HEK293 (cell line): Measurements from ENCODE around the gene RPL6.
A peak's percentile ranks its signal among the peaks of the same experiment; 100 is the strongest.
"Not testable (repeated sequence)": the region's sequence is repeated elsewhere in the genome, so short reads cannot be mapped to it uniquely, and the experiment has no call there.

Experiments
- CTCF ChIA-PET: fragments of 350-600 bp; formaldehyde crosslinking; extraction: SDS; loops from one replicate; lab custom pipeline; 2021; ENCODE audit warnings: antibody characterized with exemption; lab: Yijun Ruan, JAX
- POLR2A ChIA-PET: fragments of 300-600 bp; formaldehyde crosslinking; extraction: SDS; loops from one replicate; lab custom pipeline; 2020; ENCODE audit warnings: antibody characterized with exemption, inconsistent platforms; lab: Yijun Ruan, JAX
- H3K27ac ChIP-seq: fragments of 200-500 bp; sonication (Bioruptor generic); 2 replicates; pipeline ENCODE4 v1.5.1; 2014; ENCODE audit warnings: low read depth, low read length, control low read depth, inconsistent platforms; ENCODE audit errors: extremely low read depth
- H3K36me3 ChIP-seq, 2 experiments: fragments of 200-500 bp in 1 of 2; sonication (Bioruptor generic) in 1 of 2; 1 replicate in 1 of 2; 2 replicates in 1 of 2; pipeline ENCODE4 v1.5.1; 2014 to 2017; ENCODE audit warnings: inconsistent platforms in 2 of 2, low read length in 2 of 2; ENCODE audit not compliant: control insufficient read depth in 2 of 2, insufficient read depth in 1 of 2
- H3K4me1 ChIP-seq: fragments of 200-500 bp; sonication (Bioruptor generic); 2 replicates; pipeline ENCODE4 v1.5.1; 2014; ENCODE audit warnings: mild to moderate bottlenecking, low read length, inconsistent platforms; ENCODE audit not compliant: control insufficient read depth, insufficient read depth
- H3K4me3 ChIP-seq: 2 replicates; pipeline ENCODE4 v1.5.1; 2011; ENCODE audit warnings: low read depth, mild to moderate bottlenecking, control low read depth, low read length, moderate library complexity
- H3K9me3 ChIP-seq: fragments of 200-500 bp; sonication (Bioruptor generic); 2 replicates; pipeline ENCODE4 v1.5.1; 2014; ENCODE audit warnings: low read depth, low read length, inconsistent platforms; ENCODE audit not compliant: control insufficient read depth, insufficient read depth
- BCL11A ChIP-seq: fragments of 450-650 bp; formaldehyde crosslinking; IDR thresholded peaks from 2 replicates; pipeline ENCODE4 v1.5.1; 2016; ENCODE audit warnings: low read depth, missing biosample characterization, missing genetic modification characterization
- HOXA7 ChIP-seq: sonication (generic); formaldehyde crosslinking; IDR thresholded peaks from 2 replicates; pipeline ENCODE4 v1.8.1; 2022; ENCODE audit warnings: missing genetic modification reagents, borderline replicate concordance
- HOXD13 ChIP-seq: sonication (generic); formaldehyde crosslinking; IDR thresholded peaks from 2 replicates; pipeline ENCODE4 v1.8.0; 2022; ENCODE audit warnings: missing genetic modification reagents, borderline replicate concordance
- KLF10 ChIP-seq: fragments of 450-650 bp; IDR thresholded peaks from 2 replicates; pipeline ENCODE4 v1.5.1; 2018; ENCODE audit warnings: missing biosample characterization, mild to moderate bottlenecking, missing genetic modification characterization
- KLF7 ChIP-seq: fragments of 450-650 bp; formaldehyde crosslinking; IDR thresholded peaks from 2 replicates; pipeline ENCODE4 v1.5.1; 2016; ENCODE audit warnings: missing biosample characterization, missing genetic modification characterization, borderline replicate concordance
- KLF8 ChIP-seq: fragments of 450-650 bp; formaldehyde crosslinking; IDR thresholded peaks from 2 replicates; pipeline ENCODE4 v1.5.1; 2016; ENCODE audit warnings: missing biosample characterization, missing genetic modification characterization
- PRDM1 ChIP-seq: fragments of 450-650 bp; formaldehyde crosslinking; IDR thresholded peaks from 2 replicates; pipeline ENCODE4; 2016; ENCODE audit warnings: missing biosample characterization, missing genetic modification characterization
- ZBTB17 ChIP-seq: fragments of 450-650 bp; formaldehyde crosslinking; IDR thresholded peaks from 2 replicates; pipeline ENCODE4 v1.5.1; 2016; ENCODE audit warnings: missing biosample characterization, missing genetic modification characterization
- ZBTB20 ChIP-seq: fragments of 450-650 bp; formaldehyde crosslinking; IDR thresholded peaks from 2 replicates; pipeline ENCODE4 v1.5.1; 2016; ENCODE audit warnings: missing biosample characterization, missing genetic modification characterization
- ZNF37A ChIP-seq: fragments of 450-650 bp; IDR thresholded peaks from 2 replicates; pipeline ENCODE4 v1.5.1; 2018; ENCODE audit warnings: missing biosample characterization, missing genetic modification characterization
- ZNF391 ChIP-seq: fragments of 450-650 bp; formaldehyde crosslinking; IDR thresholded peaks from 2 replicates; pipeline ENCODE4 v1.5.1; 2016; ENCODE audit warnings: low read depth, missing biosample characterization, missing genetic modification characterization, borderline replicate concordance
- ZNF416 ChIP-seq: fragments of 450-650 bp; formaldehyde crosslinking; IDR thresholded peaks from 2 replicates; pipeline ENCODE4 v1.5.1; 2016; ENCODE audit warnings: missing biosample characterization, missing genetic modification characterization
- ZNF48 ChIP-seq: fragments of 450-650 bp; formaldehyde crosslinking; IDR thresholded peaks from 2 replicates; pipeline ENCODE4 v1.5.1; 2016; ENCODE audit warnings: missing biosample characterization, missing genetic modification characterization
- ZNF549 ChIP-seq: fragments of 450-650 bp; IDR thresholded peaks from 2 replicates; pipeline ENCODE4 v1.5.1; 2018; ENCODE audit warnings: missing biosample characterization, missing genetic modification characterization, mild to moderate bottlenecking, inconsistent platforms, moderate library complexity
- ZNF658 ChIP-seq: fragments of 450-650 bp; formaldehyde crosslinking; IDR thresholded peaks from 2 replicates; pipeline ENCODE4; 2016; ENCODE audit warnings: missing biosample characterization, missing genetic modification characterization
- ZNF664 ChIP-seq: fragments of 450-650 bp; formaldehyde crosslinking; IDR thresholded peaks from 2 replicates; pipeline ENCODE4 v1.5.1; 2016; ENCODE audit warnings: missing biosample characterization, missing genetic modification characterization
- ZSCAN16 ChIP-seq: fragments of 450-650 bp; formaldehyde crosslinking; IDR thresholded peaks from 2 replicates; pipeline ENCODE4 v1.5.1; 2016; ENCODE audit warnings: missing biosample characterization, missing genetic modification characterization
- TF ChIP-seq, protein P1 (sequence below): fragments of 450-650 bp; formaldehyde crosslinking; IDR thresholded peaks from 2 replicates; pipeline ENCODE4 v1.5.1; 2016; ENCODE audit warnings: missing biosample characterization, missing genetic modification characterization
- TF ChIP-seq, protein P2 (sequence below): fragments of 450-650 bp; formaldehyde crosslinking; IDR thresholded peaks from 2 replicates; pipeline ENCODE4 v1.5.1; 2017; ENCODE audit warnings: missing biosample characterization, missing genetic modification characterization
- TF ChIP-seq, protein P3 (sequence below): fragments of 450-650 bp; formaldehyde crosslinking; IDR thresholded peaks from 2 replicates; pipeline ENCODE4 v1.5.1; 2017; ENCODE audit warnings: missing biosample characterization, mild to moderate bottlenecking, missing genetic modification characterization, moderate library complexity

RPL6 gene

DNA sequence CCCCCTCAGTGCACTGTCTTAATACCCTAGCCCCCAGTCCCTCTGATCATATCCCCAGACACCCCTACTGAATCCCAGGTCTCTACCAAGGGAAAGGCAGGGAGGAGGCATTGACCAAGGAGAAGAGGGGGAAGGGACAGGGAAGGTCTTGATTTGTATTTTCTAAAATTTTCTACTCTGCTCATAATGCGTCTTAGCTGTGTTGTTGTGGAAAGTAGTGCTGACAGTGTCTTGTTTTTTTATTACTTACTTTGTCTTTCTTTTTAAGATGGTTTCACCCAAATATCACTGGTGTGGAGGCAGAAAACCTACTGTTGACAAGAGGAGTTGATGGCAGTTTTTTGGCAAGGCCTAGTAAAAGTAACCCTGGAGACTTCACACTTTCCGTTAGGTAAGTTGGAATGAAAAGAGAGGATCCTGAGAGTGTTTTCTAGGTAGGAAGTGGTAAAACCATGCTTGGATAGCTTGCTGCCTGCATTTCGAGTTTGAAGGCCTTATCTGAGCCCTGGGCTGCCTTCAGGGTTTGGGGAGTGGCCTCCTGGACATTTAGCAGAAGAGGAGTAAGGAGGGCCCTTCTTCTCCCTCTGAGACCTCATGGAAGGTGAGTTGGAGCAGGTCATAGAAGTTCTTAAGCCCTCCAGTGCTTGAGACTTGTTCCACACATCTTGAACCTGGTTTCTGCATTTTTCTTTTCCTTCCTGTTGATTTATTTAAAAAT is 36.8 kb upstream of the RPL6 start:
- CTCF ChIA-PET, result interaction anchor here (0.6 to 0.7 kb wide), 2 partner anchors 293 to 512 kb away, joined by 4 to 5 read pairs; no protein-coding TSS in a partner anchor
- Histone ChIP-seq H3K9me3 (no peaks in the 10 kb centered on the region), H3K36me3 (peaks cover 27 to 30% of the 10 kb centered on the region in 2 experiments; a peak in 2 of 3 replicates), H3K4me3 (no peak overlapping the region), H3K27ac (no peak overlapping the region), H3K4me1 (no peaks in the 10 kb centered on the region)
- POLR2A ChIA-PET, result interaction anchor here (0.7 kb wide), 2 partner anchors 127 to 207 kb away, joined by 3 to 5 read pairs; no protein-coding TSS in a partner anchor
- 0 out of 2 replicates have a peak, but pooled peaks have one; percentile 15 for TF ChIP-seq PRDM1 (tag by site-specific recombination)
- TF ChIP-seq, protein P1, sequence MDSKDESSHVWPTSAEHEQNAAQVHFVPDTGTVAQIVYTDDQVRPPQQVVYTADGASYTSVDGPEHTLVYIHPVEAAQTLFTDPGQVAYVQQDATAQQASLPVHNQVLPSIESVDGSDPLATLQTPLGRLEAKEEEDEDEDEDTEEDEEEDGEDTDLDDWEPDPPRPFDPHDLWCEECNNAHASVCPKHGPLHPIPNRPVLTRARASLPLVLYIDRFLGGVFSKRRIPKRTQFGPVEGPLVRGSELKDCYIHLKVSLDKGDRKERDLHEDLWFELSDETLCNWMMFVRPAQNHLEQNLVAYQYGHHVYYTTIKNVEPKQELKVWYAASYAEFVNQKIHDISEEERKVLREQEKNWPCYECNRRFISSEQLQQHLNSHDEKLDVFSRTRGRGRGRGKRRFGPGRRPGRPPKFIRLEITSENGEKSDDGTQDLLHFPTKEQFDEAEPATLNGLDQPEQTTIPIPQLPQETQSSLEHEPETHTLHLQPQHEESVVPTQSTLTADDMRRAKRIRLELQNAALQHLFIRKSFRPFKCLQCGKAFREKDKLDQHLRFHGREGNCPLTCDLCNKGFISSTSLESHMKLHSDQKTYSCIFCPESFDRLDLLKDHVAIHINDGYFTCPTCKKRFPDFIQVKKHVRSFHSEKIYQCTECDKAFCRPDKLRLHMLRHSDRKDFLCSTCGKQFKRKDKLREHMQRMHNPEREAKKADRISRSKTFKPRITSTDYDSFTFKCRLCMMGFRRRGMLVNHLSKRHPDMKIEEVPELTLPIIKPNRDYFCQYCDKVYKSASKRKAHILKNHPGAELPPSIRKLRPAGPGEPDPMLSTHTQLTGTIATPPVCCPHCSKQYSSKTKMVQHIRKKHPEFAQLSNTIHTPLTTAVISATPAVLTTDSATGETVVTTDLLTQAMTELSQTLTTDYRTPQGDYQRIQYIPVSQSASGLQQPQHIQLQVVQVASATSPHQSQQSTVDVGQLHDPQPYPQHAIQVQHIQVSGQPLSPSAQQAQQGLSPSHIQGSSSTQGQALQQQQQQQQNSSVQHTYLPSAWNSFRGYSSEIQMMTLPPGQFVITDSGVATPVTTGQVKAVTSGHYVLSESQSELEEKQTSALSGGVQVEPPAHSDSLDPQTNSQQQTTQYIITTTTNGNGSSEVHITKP (tag by site-specific recombination), result peak; percentile 65
- TF ChIP-seq ZSCAN16 (tag by site-specific recombination), result no peak
- no peak for TF ChIP-seq ZNF391 (tag by site-specific recombination)
- TF ChIP-seq ZBTB20 (tag by site-specific recombination), result no peak
- no peak for TF ChIP-seq ZNF549
- TF ChIP-seq, all 188 proteins: peak for 2

DNA sequence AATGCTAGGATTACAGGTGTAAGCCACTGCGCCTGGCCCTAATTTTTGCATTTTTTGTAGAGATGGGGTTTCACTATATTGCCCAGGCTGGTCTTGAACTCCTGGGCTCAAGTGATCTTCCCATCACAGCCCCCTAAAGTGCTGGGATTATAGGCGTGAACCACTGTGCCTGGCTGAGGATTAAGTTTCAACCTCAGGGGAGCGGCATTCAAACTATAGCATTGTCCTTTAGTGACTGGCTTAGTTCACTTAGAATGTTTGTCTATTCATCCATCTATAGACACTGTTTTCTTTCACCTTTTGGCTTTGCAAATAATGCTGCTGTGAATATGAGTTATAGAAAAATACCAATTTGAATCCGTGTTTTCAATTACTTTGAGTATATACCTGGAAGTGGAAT is 34.5 kb upstream of the RPL6 start:
- TF ChIP-seq ZBTB17 (tag by site-specific recombination), result no peak
- TF ChIP-seq ZNF48 (tag by site-specific recombination), result no peak
- TF ChIP-seq KLF10 (tag by site-specific recombination), result no peak
- TF ChIP-seq KLF8 (tag by site-specific recombination), result no peak
- no peak for TF ChIP-seq BCL11A (tag by site-specific recombination)
- TF ChIP-seq ZNF658 (tag by site-specific recombination), result no peak
- TF ChIP-seq ZNF37A (tag by site-specific recombination), result no peak
- TF ChIP-seq ZNF664 (tag by site-specific recombination), result no peak
- TF ChIP-seq, protein P1 (tag by site-specific recombination), result no peak
- no peak for TF ChIP-seq HOXD13 (CRISPR knock-in tag)
- TF ChIP-seq ZNF416 (tag by site-specific recombination), result no peak
- TF ChIP-seq, protein P2, sequence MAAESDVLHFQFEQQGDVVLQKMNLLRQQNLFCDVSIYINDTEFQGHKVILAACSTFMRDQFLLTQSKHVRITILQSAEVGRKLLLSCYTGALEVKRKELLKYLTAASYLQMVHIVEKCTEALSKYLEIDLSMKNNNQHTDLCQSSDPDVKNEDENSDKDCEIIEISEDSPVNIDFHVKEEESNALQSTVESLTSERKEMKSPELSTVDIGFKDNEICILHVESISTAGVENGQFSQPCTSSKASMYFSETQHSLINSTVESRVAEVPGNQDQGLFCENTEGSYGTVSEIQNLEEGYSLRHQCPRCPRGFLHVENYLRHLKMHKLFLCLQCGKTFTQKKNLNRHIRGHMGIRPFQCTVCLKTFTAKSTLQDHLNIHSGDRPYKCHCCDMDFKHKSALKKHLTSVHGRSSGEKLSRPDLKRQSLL (tag by site-specific recombination), result no peak
- TF ChIP-seq HOXA7 (CRISPR knock-in tag), result no peak
- TF ChIP-seq, protein P3, sequence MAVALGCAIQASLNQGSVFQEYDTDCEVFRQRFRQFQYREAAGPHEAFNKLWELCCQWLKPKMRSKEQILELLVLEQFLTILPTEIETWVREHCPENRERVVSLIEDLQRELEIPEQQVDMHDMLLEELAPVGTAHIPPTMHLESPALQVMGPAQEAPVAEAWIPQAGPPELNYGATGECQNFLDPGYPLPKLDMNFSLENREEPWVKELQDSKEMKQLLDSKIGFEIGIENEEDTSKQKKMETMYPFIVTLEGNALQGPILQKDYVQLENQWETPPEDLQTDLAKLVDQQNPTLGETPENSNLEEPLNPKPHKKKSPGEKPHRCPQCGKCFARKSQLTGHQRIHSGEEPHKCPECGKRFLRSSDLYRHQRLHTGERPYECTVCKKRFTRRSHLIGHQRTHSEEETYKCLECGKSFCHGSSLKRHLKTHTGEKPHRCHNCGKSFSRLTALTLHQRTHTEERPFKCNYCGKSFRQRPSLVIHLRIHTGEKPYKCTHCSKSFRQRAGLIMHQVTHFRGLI (tag by site-specific recombination), result no peak
- TF ChIP-seq KLF7, result no peak
- TF ChIP-seq, all 188 proteins: peak for 0
- POLR2A ChIA-PET, result no interaction called here
- H3K4me3 ChIP-seq, result no peak overlapping the region
- no peaks in the 10 kb centered on the region for H3K9me3 ChIP-seq
- H3K36me3 ChIP-seq, result peaks cover 11 to 21% of the 10 kb centered on the region in 2 experiments; a peak in 2 of 3 replicates
- CTCF ChIA-PET, result no interaction called here
- H3K27ac ChIP-seq, result no peak overlapping the region
- no peaks in the 10 kb centered on the region for H3K4me1 ChIP-seq

DNA sequence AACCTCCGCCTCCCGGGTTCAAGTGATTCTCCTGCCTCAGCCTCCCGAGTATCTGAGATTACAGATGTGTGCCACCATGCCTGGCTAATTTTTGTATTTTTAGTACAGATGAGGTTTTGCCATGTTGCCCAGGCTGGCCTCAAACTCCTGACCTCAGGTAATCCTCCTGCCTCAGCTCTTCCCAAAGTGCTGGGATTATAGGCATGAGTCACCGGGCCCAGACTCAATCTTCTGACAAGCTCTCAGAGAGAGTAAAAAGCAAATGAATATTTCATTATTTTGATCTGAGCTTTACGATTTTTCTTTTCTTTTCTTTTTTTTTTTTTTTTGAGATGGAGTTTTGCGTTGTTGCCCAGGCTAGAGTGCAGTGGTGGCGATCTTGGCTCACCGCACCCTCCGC is 31.2 kb upstream of the RPL6 start:
- H3K9me3 ChIP-seq, H3K4me1 ChIP-seq, H3K36me3 ChIP-seq, H3K4me3 ChIP-seq, POLR2A ChIA-PET, H3K27ac ChIP-seq: not testable (repeated sequence)
- CTCF ChIA-PET, result interaction anchor here (0.6 to 0.7 kb wide), 2 partner anchors 22 to 166 kb away, joined by 3 read pairs; no protein-coding TSS in a partner anchor
